Muscle of back (tissue), 10 donors: ENCODE data around the gene GPR142. TPM values are rescaled to one million over a fixed set of nuclear protein-coding genes. Genes with fewer than 3 reads are reported as not detected.

Source experiments
- polyA plus RNA-seq, 10 donors: library from polyadenylated mRNA; unstranded; fragments of 120-200 nt; gene quantifications; one replicate each; pipeline ENCODE4 v1.2.1, GENCODE V29; 2013; ENCODE audit not compliant: insufficient read length in 10 of 10

The GPR142 gene
- polyA plus RNA-seq, 10 donors: 0.17 to 0.53 (median 0.41) TPM; not detected in 4

Other genes starting within 250 kb of the GPR142 start
- gene RPL38, start 163.8 kb upstream of the GPR142 start, polyA plus RNA-seq: 1,000 to 10,000 TPM; 1,488 to 1,957 (median 1,685) TPM
- gene TTYH2, start 153.9 kb upstream of the GPR142 start, polyA plus RNA-seq: 10 to 100 TPM; 48.7 to 98.6 (median 61.7) TPM
- gene DNAI2, start 93.3 kb upstream of the GPR142 start, polyA plus RNA-seq: under 1 TPM in 5 of 10 donors, not detected in 5; 0.13 to 0.42 (median 0.35) TPM
- gene KIF19, start 41.3 kb upstream of the GPR142 start, polyA plus RNA-seq: 1 to 10 TPM; 1.0 to 2.3 (median 1.7) TPM
- under 1 TPM in 8 of 10 donors, not detected in 2; 0.09 to 0.24 (median 0.15) TPM for gene BTBD17, start 5.6 kb upstream of the GPR142 start, polyA plus RNA-seq
- 10 to 100 TPM; 19.5 to 33.8 (median 27.4) TPM for gene GPRC5C, start 64.6 kb downstream of the GPR142 start, polyA plus RNA-seq
- 1 to 10 TPM; 1.8 to 3.5 (median 2.2) TPM for gene CD300A, start 99.1 kb downstream of the GPR142 start, polyA plus RNA-seq
- gene CD300LB, start 164.0 kb downstream of the GPR142 start, polyA plus RNA-seq: under 1 TPM in 7 of 10 donors, not detected in 3; 0.09 to 0.32 (median 0.20) TPM
- 1 to 10 TPM in 1 of 10 donors, under 1 TPM in 8, not detected in 1; 0.34 to 1.1 (median 0.48) TPM for gene CD300C, start 178.6 kb downstream of the GPR142 start, polyA plus RNA-seq
- under 1 TPM in 1 of 10 donors, not detected in 9; 0.35 TPM for gene CD300H, start 200.0 kb downstream of the GPR142 start, polyA plus RNA-seq
- not detected for gene CD300LD, start 224.8 kb downstream of the GPR142 start, polyA plus RNA-seq